Hepatocyte (in vitro differentiated cells): ENCODE measurements around the gene GNL1. TPM values are rescaled to one million over a fixed set of nuclear protein-coding genes. Genes with fewer than 3 reads are reported as not detected.

Experiments
- DNase-seq: peaks from one replicate; pipeline ENCODE4 v3.0.0-alpha.2; 2016; ENCODE audit warnings: low spot score
- H2AFZ ChIP-seq: fragments of 200-600 bp; sonication (generic); 2 replicates; pipeline ENCODE4 v1.6.0; 2016; ENCODE audit warnings: antibody characterized with exemption, mild to moderate bottlenecking
- H3K27ac ChIP-seq: fragments of 200-600 bp; sonication (generic); 2 replicates; pipeline ENCODE4 v1.5.1; 2016; ENCODE audit warnings: mild to moderate bottlenecking
- H3K27me3 ChIP-seq: fragments of 200-600 bp; sonication (generic); 2 replicates; pipeline ENCODE4 v1.6.1; 2016
- H3K36me3 ChIP-seq: fragments of 200-600 bp; sonication (generic); replicated peaks from 2 replicates; pipeline ENCODE4 v1.5.1; 2016; ENCODE audit warnings: low read depth; ENCODE audit not compliant: insufficient read depth
- H3K4me1 ChIP-seq: fragments of 200-600 bp; sonication (generic); 2 replicates; pipeline ENCODE4 v1.5.1; 2016; ENCODE audit warnings: mild to moderate bottlenecking, moderate library complexity; ENCODE audit not compliant: insufficient read depth
- H3K4me2 ChIP-seq: fragments of 200-600 bp; sonication (generic); 2 replicates; pipeline ENCODE4 v1.6.0; 2016
- H3K4me3 ChIP-seq: fragments of 200-600 bp; sonication (generic); 2 replicates; pipeline ENCODE4 v1.5.1; 2016; ENCODE audit warnings: mild to moderate bottlenecking
- H3K79me2 ChIP-seq: fragments of 200-600 bp; sonication (generic); 2 replicates; pipeline ENCODE4 v1.6.0; 2017; ENCODE audit warnings: mild to moderate bottlenecking
- H3K9me2 ChIP-seq: fragments of 200-600 bp; sonication (generic); replicated peaks from 2 replicates; pipeline ENCODE4 v1.6.0; 2017; ENCODE audit warnings: mild to moderate bottlenecking; ENCODE audit not compliant: insufficient read depth
- H3K9me3 ChIP-seq: fragments of 200-600 bp; sonication (generic); 2 replicates; pipeline ENCODE4 v1.5.1; 2016; ENCODE audit warnings: low read depth, mild to moderate bottlenecking
- H4K20me1 ChIP-seq: fragments of 200-600 bp; sonication (generic); 2 replicates; pipeline ENCODE4 v1.6.0; 2016; ENCODE audit warnings: mild to moderate bottlenecking; ENCODE audit not compliant: insufficient read depth, poor library complexity, severe bottlenecking
- CTCF ChIP-seq: fragments of 200-600 bp; sonication (generic); IDR thresholded peaks from 2 replicates; pipeline ENCODE4 v1.5.1; 2016; ENCODE audit warnings: antibody characterized with exemption, mild to moderate bottlenecking; ENCODE audit not compliant: poor library complexity
- EZH2 ChIP-seq: fragments of 200-600 bp; sonication (generic); IDR thresholded peaks from 2 replicates; pipeline ENCODE4 v1.6.1; 2016; ENCODE audit warnings: antibody characterized with exemption, mild to moderate bottlenecking, borderline replicate concordance
- EZH2phosphoT487 ChIP-seq: fragments of 200-600 bp; sonication (generic); IDR thresholded peaks from one replicate; pipeline ENCODE4 v1.6.1; 2018; ENCODE audit warnings: antibody characterized with exemption, mild to moderate bottlenecking, low read depth, moderate library complexity; ENCODE audit not compliant: unreplicated experiment, severe bottlenecking
- WGBS: methylation state at CpG from one replicate; pipeline ENCODE4 v1.1.6; 2016; ENCODE audit warnings: low lambda C conversion rate; ENCODE audit errors: missing lambda C conversion rate; 5-methylcytosine and 5-hydroxymethylcytosine counted together
- polyA plus RNA-seq: library from polyadenylated mRNA; unstranded; fragments of >200 nt; fragmentation: Nextera tagmentation; extraction: Ambion mirVana; gene quantifications from 2 replicates; pipeline ENCODE4 v1.2.1, GENCODE V29; 2016
- total RNA-seq: library from RNA; depleted of rRNA; stranded (reverse); fragments of >200 nt; gene quantifications from 2 replicates; pipeline ENCODE4 v1.2.3, GENCODE V29; 2014

The GNL1 gene
- total and polyA plus RNA-seq, 2 experiments from 2014 or later, result 29.5 to 81.1 TPM

GRCh38 chr6:30571762-30572082 is 15.4 kb upstream of the GNL1 start:
- Histone ChIP-seq H4K20me1 (peaks cover 39% of the 10 kb centered on the region), H3K4me1 (peaks cover 17% of the 10 kb centered on the region), H2AFZ (no peak overlapping the region), H3K36me3 (no peaks in the 10 kb centered on the region), H3K4me2 (peak overlapping the region; percentile 83), H3K4me3 (peak overlapping the region; percentile 43), H3K79me2 (peaks cover 46% of the 10 kb centered on the region), H3K9me2 (no peaks in the 10 kb centered on the region), H3K27ac (peak overlapping the region; percentile 95), H3K9me3 (no peaks in the 10 kb centered on the region), H3K27me3 (no peaks in the 10 kb centered on the region)
- TF ChIP-seq EZH2, result no peak
- no peak for TF ChIP-seq EZH2phosphoT487
- no peak for TF ChIP-seq CTCF
- WGBS, result under 1% methylated on average over 8 of the region's 8 CpGs
- no peak for DNase-seq

DNA sequence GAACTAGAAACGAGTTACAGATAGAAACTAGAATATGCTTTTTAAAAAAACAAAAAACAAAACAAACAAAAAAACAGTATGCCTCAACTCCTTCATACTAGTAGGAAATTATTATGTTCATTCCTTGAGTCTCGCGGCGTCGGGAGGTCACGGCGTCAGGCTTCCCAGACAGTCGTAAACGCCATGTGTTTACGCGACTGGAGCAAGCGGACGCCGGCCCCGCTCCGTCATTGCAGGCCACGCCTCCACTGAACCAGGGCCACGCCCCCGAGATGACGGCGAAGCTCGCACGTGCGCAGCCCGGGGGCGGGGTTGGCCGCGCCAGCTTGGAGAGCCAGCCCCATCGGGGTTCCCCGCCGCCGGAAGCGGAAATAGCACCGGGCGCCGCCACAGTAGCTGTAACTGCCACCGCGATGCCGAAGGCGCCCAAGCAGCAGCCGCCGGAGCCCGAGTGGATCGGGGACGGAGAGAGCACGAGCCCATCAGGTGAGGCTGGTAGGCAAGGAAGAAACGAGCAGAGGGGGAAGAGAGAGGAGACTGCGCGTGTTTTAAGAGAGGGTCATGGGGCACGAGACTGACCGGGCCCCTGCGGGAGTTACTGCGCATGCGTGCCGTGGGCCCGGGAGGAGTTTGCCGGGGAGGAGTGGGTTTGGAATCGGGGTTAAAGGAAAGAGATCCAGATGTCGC is 14.9 kb upstream of the GNL1 start, which contains the start of gene ABCF1:
Gene ABCF1, plus strand, starts transcription at position 368 of the 687 bp plus-strand sequence. Its CDS starts 46 bp downstream, at position 414.
- H2AFZ ChIP-seq, result peak within 1 kb of the TSS; percentile 69
- TF ChIP-seq EZH2phosphoT487 (no peak), EZH2 (no peak), CTCF (no peak)

GRCh38 chr6:30570740-30571074 is 14.4 kb upstream of the GNL1 start:
- H3K27me3 ChIP-seq, result no peaks in the 10 kb centered on the region
- no peaks in the 10 kb centered on the region for H3K36me3 ChIP-seq
- H2AFZ ChIP-seq, result peak overlapping the region; percentile 69
- no peaks in the 10 kb centered on the region for H3K9me2 ChIP-seq
- TF ChIP-seq EZH2phosphoT487 (no peak), CTCF (no peak), EZH2 (no peak)
- 3% methylated on average over 18 of the region's 18 CpGs for WGBS
- H3K9me3 ChIP-seq, result no peaks in the 10 kb centered on the region
- peak overlapping the region; percentile 77 for H3K4me2 ChIP-seq
- peaks cover 17% of the 10 kb centered on the region for H3K4me1 ChIP-seq
- peak overlapping the region; percentile 26 for H3K4me3 ChIP-seq
- peak overlapping the region; percentile 87 for H3K27ac ChIP-seq
- no peak for DNase-seq
- H4K20me1 ChIP-seq, result peaks cover 36% of the 10 kb centered on the region
- peaks cover 39% of the 10 kb centered on the region for H3K79me2 ChIP-seq

More for the DNA sequence above, 14.9 kb upstream of the GNL1 start, which contains the start of gene ABCF1:
- H3K27ac ChIP-seq, result peak within 1 kb of the TSS; percentile 95
- no peaks in the 10 kb centered on the region for H3K9me2 ChIP-seq
- peaks cover 36% of the 10 kb centered on the region for H4K20me1 ChIP-seq
- H3K79me2 ChIP-seq, result peaks cover 41% of the 10 kb centered on the region
- H3K27me3 ChIP-seq, result no peaks in the 10 kb centered on the region
- H3K9me3 ChIP-seq, result no peaks in the 10 kb centered on the region
- no peaks in the 10 kb centered on the region for H3K36me3 ChIP-seq
- 2% methylated on average over 58 of the region's 59 CpGs for WGBS
- H3K4me2 ChIP-seq, result peak within 1 kb of the TSS; percentile 83
- H3K4me3 ChIP-seq, result peak within 1 kb of the TSS; percentile 43
- DNase-seq, result peak; percentile 100
- H3K4me1 ChIP-seq, result peaks cover 17% of the 10 kb centered on the region
